GM19351 (cell line): ENCODE results near the gene ANKS1B.
"Not testable (repeated sequence)": the region's sequence is repeated elsewhere in the genome, so short reads cannot be mapped to it uniquely, and the experiment has no call there.

Experiments used
- ATAC-seq: cut with Tn5 transposase; IDR thresholded peaks from one replicate; pipeline ENCODE4 v1.9.1; 2021; ENCODE audit warnings: mild to moderate bottlenecking, moderate library complexity; ENCODE audit not compliant: unreplicated experiment

Gene ANKS1B

DNA sequence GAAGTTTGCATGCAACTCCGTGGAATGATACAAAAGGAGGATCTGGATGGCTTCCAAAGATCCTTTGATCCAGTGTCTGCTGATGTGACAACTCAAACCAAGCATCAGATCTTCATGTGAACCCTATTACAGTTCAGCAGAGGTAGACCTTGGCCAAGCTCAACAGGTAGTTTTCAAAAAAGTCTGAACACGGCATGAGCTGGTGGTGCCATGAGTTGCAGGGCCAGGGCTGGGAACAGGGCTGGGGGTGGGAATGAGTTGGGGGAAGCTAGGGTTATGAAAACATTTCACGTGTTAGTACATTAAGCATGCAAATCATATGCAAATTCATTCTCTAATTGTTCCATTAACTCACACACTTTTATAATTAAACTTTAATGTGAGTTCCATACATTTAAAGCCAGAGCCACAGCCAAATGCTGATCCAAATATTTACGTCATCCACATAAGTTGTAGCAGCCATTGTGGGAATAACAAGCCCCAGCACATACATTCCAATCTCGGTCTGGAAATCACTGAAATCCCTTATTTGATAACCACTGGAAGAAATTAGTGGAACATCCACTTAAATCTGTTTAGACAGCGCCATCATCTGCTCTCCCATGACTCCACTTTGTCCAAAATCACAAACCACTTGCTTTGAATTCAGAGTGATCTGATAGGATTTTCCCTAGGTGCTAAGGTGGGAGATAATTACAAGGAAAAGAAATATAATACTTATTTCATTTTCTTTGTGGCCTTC lies 1181.1 kb downstream of the ANKS1B start:
- ATAC-seq, result no peak

DNA sequence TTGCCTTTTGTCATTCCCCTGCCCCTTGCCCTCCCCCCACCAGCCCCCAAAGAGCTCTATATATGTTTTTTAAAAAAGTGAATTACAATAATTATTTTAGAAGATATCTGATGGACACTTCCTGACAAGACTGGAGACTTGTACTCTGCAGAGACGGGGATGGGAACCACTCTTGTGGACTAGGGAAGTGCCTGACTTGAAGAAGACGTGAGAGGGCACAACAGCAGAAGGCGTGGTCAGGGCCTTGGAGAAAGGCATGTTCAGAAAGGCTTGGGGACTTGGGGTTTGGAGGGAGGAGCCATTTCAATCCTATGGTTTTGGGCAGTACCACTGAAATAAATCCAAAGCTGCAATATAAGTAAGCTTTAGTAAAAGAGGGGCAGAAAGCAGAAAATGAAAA lies 1184.9 kb downstream of the ANKS1B start:
- no peak for ATAC-seq

DNA sequence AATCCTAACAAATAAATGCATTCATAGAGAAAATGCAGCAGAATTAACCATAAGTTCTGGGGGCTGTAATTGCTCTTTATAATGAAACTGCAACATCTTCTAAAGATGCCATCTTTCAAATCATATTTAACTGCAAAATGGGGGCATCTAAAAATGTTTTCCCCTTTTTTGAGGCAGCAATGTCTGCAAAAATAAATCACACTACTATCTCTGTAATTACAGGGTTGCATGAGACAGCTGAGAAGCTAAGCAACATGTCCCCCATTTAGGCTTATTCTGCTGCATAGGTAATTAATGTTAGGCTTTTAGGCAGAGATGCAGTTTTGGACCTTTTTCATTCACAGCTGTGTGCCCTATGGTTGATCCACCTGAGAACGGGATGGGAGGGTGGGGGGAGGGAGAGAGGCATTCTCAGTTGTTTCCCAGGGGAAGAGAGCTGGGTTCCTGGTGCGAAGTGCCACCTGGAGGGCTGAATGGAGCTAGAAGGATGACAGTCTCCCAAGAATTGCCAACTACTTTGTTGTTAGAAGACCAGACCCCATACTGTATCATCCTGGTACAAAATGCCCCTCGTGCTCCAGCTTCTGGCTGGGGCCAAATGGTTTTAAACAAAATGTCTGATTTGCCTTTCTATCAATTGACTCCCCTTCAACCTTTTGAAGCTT lies 1185.5 kb downstream of the ANKS1B start:
- ATAC-seq, result no peak

DNA sequence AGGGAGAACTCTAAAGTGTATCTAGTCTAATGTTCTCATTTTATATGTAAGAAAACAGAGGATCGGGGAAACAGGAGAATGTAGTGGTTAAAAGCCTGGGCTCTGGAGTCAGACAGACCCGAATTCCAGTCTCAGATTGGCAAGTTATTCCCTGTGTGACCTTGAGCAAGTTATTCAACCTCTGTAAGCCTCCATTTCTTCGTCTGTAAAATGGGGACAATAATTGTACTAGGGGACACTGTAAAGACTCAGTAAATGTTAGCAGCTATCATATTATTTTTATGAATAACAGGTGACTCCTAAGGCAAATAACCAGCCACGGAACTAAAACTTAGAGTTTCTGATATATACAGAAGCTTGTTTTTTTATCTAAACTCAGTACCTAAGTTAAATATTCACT lies 1187.5 kb downstream of the ANKS1B start:
- no peak for ATAC-seq

GRCh38 chr12:98796745-98797144 lies 1188.0 kb downstream of the ANKS1B start:
- no peak for ATAC-seq

- ATAC-seq, result no peak
Observed at GRCh38 chr12:98793121-98793520, 1191.6 kb downstream of the ANKS1B start.

DNA sequence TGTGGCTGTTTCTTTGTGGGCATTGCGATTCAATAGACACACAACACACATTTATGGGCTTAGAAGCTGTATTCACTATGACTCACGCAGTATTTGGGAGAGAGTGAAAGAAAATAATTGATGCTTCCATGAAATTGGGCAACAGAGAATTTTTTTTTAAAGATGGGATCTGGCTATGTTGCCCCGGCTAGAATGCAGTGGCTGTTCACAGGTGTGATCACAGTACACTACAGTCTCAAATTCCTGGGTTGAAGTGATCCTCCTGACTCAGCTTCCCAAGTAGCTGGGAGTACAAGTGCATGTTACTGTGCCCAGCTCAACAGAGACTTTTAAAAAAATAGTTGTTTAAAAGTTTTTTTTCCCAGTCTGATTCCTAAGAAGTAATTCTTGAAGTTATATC lies 1193.3 kb downstream of the ANKS1B start:
- ATAC-seq, result no peak

GRCh38 chr12:98788396-98788795 lies 1196.3 kb downstream of the ANKS1B start:
- ATAC-seq, result no peak

DNA sequence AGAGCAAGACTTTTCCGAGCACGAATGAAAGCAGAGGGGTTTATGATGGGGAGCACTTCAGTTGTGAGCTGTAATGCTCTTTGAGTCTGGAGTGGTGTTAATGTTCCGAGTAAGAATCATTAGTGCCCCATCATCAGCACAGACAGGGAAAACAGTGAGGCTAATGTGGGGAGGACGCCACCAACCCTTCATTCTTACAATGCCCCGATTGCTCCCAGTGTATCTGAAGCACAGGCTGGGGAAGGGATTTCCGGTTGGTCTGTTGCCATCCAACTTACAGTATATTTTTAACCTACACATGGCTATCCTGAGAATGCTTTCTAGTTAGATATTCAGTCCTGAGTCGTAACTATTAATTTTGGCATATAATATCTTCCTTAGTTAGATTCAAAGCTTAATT lies 1198.1 kb downstream of the ANKS1B start:
- ATAC-seq, result no peak

DNA sequence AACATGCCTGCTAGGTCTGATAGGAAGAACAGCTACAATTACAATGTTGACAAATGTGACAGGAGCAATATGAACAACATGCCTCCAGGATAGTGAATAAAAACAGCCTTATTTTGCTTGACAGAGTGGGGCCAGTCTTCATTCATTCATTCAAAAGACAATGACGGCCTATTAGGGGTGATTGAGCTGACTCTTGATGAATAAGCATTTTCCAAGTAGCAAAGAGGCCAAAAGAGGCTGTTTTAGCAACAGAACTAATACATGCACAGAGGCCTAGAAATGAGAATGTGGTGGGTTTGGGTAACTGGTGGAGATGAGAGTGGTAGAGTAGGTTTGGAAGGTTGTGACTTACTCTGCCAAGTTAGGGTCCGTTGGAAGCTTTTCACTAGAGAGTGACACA lies 1201.3 kb downstream of the ANKS1B start:
- ATAC-seq, result no peak

DNA sequence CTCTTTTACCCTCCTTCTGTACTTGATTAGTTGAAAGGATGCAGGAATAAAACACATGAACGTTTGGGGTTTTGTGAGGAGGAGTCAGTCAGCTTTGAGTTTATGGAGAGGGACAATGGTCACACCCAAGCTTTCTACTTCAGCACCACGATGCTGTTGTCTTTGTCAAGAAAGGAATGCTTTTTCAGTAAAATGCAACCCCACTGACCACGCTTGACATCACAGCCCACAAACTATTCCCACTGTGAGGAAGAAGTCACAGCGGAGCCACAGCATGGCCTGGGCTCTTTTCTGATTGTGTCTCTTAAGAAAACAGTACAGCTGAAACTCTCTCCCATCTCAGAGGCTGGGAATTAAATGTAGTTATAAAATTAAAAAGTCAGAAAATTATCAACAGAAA lies 1204.5 kb downstream of the ANKS1B start:
- ATAC-seq, result no peak

DNA sequence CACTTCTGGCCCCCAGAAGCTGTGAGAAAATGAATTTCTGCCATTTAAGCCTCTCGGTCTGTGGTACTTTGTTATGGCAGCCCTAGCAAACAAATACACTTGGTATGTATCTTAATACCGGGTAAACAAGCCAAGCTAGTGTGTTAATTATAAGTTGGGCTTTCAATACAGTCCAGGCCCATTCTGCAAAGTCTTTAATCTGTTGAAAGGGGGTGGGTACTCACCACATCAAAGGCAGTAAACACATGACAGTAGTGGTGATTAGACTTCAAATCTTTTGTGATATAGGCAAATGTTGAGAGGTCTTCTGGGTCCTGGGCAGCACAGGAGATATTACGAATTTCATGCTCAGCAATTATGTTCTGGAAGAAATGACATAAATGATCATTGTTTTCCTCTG lies 1211.9 kb downstream of the ANKS1B start:
- ATAC-seq, result no peak

- no peak for ATAC-seq
Observed at GRCh38 chr12:98771811-98772752, 1212.7 kb downstream of the ANKS1B start.

DNA sequence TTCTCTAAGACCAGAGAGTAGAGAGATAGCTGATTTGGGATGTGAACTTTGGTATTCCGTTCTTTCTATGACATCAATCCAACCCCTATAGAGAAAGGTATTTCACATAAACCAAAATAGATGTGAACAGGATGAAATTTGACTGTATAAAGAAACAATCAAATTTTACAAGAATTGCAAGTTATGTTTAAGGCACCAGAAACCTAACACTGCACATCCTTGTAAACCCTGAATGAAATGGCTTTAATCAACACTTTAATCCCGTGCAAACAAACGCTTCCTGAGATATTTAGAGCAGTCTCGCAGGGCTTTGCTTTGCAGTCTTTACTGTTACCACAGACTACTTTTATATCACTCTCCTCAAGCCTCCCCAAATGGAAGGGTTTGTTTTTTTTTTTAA lies 1214.5 kb downstream of the ANKS1B start:
- ATAC-seq, result no peak

GRCh38 chr12:98769068-98769467 lies 1215.7 kb downstream of the ANKS1B start:
- no peak for ATAC-seq

DNA sequence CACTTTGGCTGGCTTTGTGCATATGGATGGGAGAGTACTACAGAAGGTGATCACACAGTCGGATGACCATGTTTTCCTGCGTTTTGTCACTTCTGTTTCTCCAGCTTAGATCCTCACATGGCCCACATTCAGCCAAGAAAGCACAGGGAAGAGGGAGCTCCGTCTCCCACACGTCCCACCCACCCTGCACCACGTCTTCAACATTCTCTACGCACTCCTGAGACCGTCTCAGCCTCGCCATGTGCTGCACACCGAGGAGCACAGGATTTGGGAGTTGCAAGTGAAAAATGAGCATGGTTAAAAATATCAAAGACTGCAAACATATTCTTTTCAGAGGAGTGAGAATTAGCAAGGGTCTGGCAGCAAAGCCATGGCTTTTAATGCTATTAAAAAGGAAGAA lies 1217.5 kb downstream of the ANKS1B start:
- no peak for ATAC-seq

DNA sequence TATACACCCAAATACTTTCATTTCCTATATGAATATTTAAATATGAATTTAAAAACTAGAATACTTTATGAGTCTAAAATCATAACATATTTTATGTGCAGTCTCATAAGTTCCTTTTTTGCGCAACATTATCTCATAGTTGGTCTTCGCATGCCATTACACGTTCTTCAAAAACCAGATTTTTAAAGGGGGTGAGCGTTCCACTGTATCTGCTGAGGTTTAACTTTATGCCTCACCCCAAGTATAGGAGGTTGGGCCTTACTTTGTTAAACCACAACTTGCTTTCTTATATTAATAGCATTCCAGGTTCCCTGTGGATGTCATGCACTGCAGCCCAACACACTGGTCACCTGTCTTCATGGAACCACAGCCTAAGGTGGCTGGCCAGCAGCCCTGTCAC lies 1221.1 kb downstream of the ANKS1B start:
- ATAC-seq, result no peak

- ATAC-seq, result no peak
Observed at GRCh38 chr12:98758331-98758730, 1226.4 kb downstream of the ANKS1B start.

GRCh38 chr12:98757455-98757854 lies 1227.3 kb downstream of the ANKS1B start:
- ATAC-seq, result no peak

DNA sequence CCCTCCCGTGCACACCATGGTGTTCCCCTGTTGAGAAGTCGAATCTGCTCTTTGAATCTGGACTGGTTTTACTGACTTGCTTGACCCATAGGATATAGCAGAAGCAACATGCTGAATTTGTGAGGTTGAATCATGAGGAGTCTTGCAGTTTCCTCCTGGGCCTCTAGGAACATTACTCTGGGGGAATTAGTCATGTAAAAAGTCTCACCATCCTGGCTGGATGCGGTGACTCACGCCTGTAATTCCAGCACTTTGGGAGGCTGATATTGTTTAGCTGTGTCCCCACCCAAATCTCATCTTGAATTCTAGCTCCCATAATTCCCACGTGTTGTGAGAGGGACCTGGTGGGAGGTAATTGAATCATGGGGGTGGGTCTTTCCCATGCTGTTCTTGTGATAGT lies 1228.9 kb downstream of the ANKS1B start:
- not testable (repeated sequence) for ATAC-seq

GRCh38 chr12:98754095-98754494 lies 1230.6 kb downstream of the ANKS1B start:
- peak; percentile 98 for ATAC-seq

GRCh38 chr12:98752726-98753125 lies 1232.0 kb downstream of the ANKS1B start:
- no peak for ATAC-seq
